NT2/D1 (cell line): ENCODE results near the gene CKAP5.

ENCODE experiments used
- YY1 ChIP-seq: IDR thresholded peaks from 2 replicates; pipeline ENCODE4 v1.6.1; 2011; ENCODE audit not compliant: insufficient read length, insufficient read depth
- ZNF274 ChIP-seq: IDR thresholded peaks from 2 replicates; pipeline ENCODE4 v1.6.1; 2011; ENCODE audit warnings: mild to moderate bottlenecking, low read depth, low read length

DNA sequence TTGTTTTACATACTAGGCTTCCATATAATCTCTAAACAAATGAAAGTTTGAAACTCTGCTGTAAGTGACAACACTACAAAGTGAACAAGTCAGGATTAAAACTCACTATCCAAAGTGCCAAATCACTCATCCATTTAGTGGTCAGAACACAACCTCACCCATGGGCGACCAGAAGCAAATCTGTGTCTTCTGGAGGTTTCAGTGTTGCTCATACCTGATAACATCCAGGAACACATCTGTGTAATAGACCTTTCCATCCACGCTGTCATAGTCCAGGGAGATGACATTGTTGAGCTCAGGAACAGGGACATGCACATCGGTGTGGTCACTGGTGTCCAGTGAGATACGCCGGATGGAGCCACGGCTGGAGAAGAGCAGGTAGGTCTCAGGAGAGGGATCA, 28.5 kb upstream of the CKAP5 start:
- TF ChIP-seq YY1, result no peak
- TF ChIP-seq ZNF274, result no peak
